Right kidney (tissue), 1 donor: ENCODE measurements around the gene FHOD3.
"Not testable (repeated sequence)": the region's sequence is repeated elsewhere in the genome, so short reads cannot be mapped to it uniquely, and the experiment has no call there.

Experiments
- DNase-seq: peaks from one replicate; pipeline ENCODE4 v3.0.0-alpha.2; 2016

The FHOD3 gene

GRCh38 chr18:36451454-36452251 lies 154.1 kb downstream of the FHOD3 start:
- DNase-seq, result no peak

- no peak for DNase-seq
Observed at GRCh38 chr18:36454245-36454644, 156.7 kb downstream of the FHOD3 start.

GRCh38 chr18:36454848-36455458 lies 157.4 kb downstream of the FHOD3 start:
- no peak for DNase-seq

- DNase-seq, result no peak
Observed at GRCh38 chr18:36455931-36456330, 158.4 kb downstream of the FHOD3 start.

- DNase-seq, result no peak
Observed at GRCh38 chr18:36456622-36457021, 159.1 kb downstream of the FHOD3 start.

GRCh38 chr18:36457683-36458082 lies 160.2 kb downstream of the FHOD3 start:
- DNase-seq, result no peak

GRCh38 chr18:36458306-36458705 lies 160.8 kb downstream of the FHOD3 start:
- no peak for DNase-seq

- no peak for DNase-seq
Observed at GRCh38 chr18:36459203-36459602, 161.7 kb downstream of the FHOD3 start.

- no peak for DNase-seq
Observed at GRCh38 chr18:36459786-36460185, 162.3 kb downstream of the FHOD3 start.

GRCh38 chr18:36460324-36460850 lies 162.9 kb downstream of the FHOD3 start:
- no peak for DNase-seq

- DNase-seq, result no peak
Observed at GRCh38 chr18:36460854-36461253, 163.3 kb downstream of the FHOD3 start.

GRCh38 chr18:36461551-36461987 lies 164.1 kb downstream of the FHOD3 start:
- DNase-seq, result no peak

- DNase-seq, result not testable (repeated sequence)
Observed at GRCh38 chr18:36463516-36463915, 166.0 kb downstream of the FHOD3 start.

GRCh38 chr18:36464126-36464651 lies 166.7 kb downstream of the FHOD3 start:
- no peak for DNase-seq

- DNase-seq, result no peak
Observed at GRCh38 chr18:36465276-36465675, 167.8 kb downstream of the FHOD3 start.

- no peak for DNase-seq
Observed at GRCh38 chr18:36465970-36466369, 168.5 kb downstream of the FHOD3 start.

GRCh38 chr18:36467614-36468013 lies 170.1 kb downstream of the FHOD3 start:
- DNase-seq, result no peak

GRCh38 chr18:36468161-36468560 lies 170.6 kb downstream of the FHOD3 start:
- no peak for DNase-seq

GRCh38 chr18:36469461-36469860 lies 171.9 kb downstream of the FHOD3 start:
- DNase-seq, result no peak

- no peak for DNase-seq
Observed at GRCh38 chr18:36470896-36471295, 173.4 kb downstream of the FHOD3 start.

- DNase-seq, result no peak
Observed at GRCh38 chr18:36471393-36471792, 173.9 kb downstream of the FHOD3 start.

GRCh38 chr18:36476433-36476832 lies 178.9 kb downstream of the FHOD3 start:
- no peak for DNase-seq

GRCh38 chr18:36477776-36478175 lies 180.3 kb downstream of the FHOD3 start:
- no peak for DNase-seq
